GM18861 (cell line): Measurements from ENCODE around the gene RUNX1.
A peak's percentile ranks its signal among the peaks of the same experiment; 100 is the strongest.

Experiments
- ATAC-seq: cut with Tn5 transposase; IDR thresholded peaks from one replicate; pipeline ENCODE4 v1.9.1; 2021; ENCODE audit not compliant: unreplicated experiment

Gene RUNX1

GRCh38 chr21:35048706-35049617 lies at the start of gene RUNX1:
Gene RUNX1, minus strand, starts transcription at chr21:35049302.
- ATAC-seq = peak; percentile 55

- no peak for ATAC-seq
These were observed 48.4 kb upstream of the RUNX1 start for GRCh38 chr21:35097525-35097924.

GRCh38 chr21:35096959-35097358 lies 47.9 kb upstream of the RUNX1 start:
- ATAC-seq = no peak

- no peak for ATAC-seq
These were observed 46.8 kb upstream of the RUNX1 start for GRCh38 chr21:35095859-35096291.

- ATAC-seq = no peak
These were observed 44.4 kb upstream of the RUNX1 start for GRCh38 chr21:35093514-35093913.

- ATAC-seq = no peak
These were observed 42.4 kb upstream of the RUNX1 start for GRCh38 chr21:35091496-35091895.

- no peak for ATAC-seq
These were observed 41.3 kb upstream of the RUNX1 start for GRCh38 chr21:35090403-35090802.

- no peak for ATAC-seq
These were observed 39.2 kb upstream of the RUNX1 start for GRCh38 chr21:35088319-35088771.

- no peak for ATAC-seq
These were observed 37.3 kb upstream of the RUNX1 start for GRCh38 chr21:35086357-35086756.

GRCh38 chr21:35084869-35085268 lies 35.8 kb upstream of the RUNX1 start:
- no peak for ATAC-seq

- ATAC-seq = no peak
These were observed 34.1 kb upstream of the RUNX1 start for GRCh38 chr21:35083246-35083645.

- ATAC-seq = no peak
These were observed 32.8 kb upstream of the RUNX1 start for GRCh38 chr21:35081861-35082260.

- no peak for ATAC-seq
These were observed 30.1 kb upstream of the RUNX1 start for GRCh38 chr21:35079181-35079580.

- no peak for ATAC-seq
These were observed 28.9 kb upstream of the RUNX1 start for GRCh38 chr21:35077975-35078374.

- no peak for ATAC-seq
These were observed 28.4 kb upstream of the RUNX1 start for GRCh38 chr21:35077466-35077865.

- ATAC-seq = no peak
These were observed 26.4 kb upstream of the RUNX1 start for GRCh38 chr21:35075546-35075945.

GRCh38 chr21:35072960-35073359 lies 23.9 kb upstream of the RUNX1 start:
- ATAC-seq = no peak

- no peak for ATAC-seq
These were observed 23.5 kb upstream of the RUNX1 start for GRCh38 chr21:35072557-35072956.

GRCh38 chr21:35071347-35071746 lies 22.2 kb upstream of the RUNX1 start:
- no peak for ATAC-seq

- ATAC-seq = no peak
These were observed 21.3 kb upstream of the RUNX1 start for GRCh38 chr21:35070436-35070835.

GRCh38 chr21:35066824-35067223 lies 17.7 kb upstream of the RUNX1 start:
- ATAC-seq = no peak

- ATAC-seq = no peak
These were observed 14.5 kb upstream of the RUNX1 start for GRCh38 chr21:35063428-35064172.
